Measurements from ENCODE around the gene ATP12A.

- TF ChIP-seq, protein P1, sequence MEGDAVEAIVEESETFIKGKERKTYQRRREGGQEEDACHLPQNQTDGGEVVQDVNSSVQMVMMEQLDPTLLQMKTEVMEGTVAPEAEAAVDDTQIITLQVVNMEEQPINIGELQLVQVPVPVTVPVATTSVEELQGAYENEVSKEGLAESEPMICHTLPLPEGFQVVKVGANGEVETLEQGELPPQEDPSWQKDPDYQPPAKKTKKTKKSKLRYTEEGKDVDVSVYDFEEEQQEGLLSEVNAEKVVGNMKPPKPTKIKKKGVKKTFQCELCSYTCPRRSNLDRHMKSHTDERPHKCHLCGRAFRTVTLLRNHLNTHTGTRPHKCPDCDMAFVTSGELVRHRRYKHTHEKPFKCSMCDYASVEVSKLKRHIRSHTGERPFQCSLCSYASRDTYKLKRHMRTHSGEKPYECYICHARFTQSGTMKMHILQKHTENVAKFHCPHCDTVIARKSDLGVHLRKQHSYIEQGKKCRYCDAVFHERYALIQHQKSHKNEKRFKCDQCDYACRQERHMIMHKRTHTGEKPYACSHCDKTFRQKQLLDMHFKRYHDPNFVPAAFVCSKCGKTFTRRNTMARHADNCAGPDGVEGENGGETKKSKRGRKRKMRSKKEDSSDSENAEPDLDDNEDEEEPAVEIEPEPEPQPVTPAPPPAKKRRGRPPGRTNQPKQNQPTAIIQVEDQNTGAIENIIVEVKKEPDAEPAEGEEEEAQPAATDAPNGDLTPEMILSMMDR (conservative IDR thresholded peaks at IDR 0.05; ENCODE audit: low read length) = peak; percentile 60
- TF ChIP-seq EZH2phosphoT487 (IDR thresholded peaks at IDR 0.05; ENCODE audit: borderline replicate concordance) = no peak
Measured at GRCh38 chr13:24671386-24672113, 8.7 kb upstream of the ATP12A start.
